HFFc6 (cell line): ENCODE measurements around the gene SREBF1. TPM values are rescaled to one million over a fixed set of nuclear protein-coding genes. Genes with fewer than 3 reads are reported as not detected.

ENCODE experiments used
- DNase-seq: peaks from one replicate; pipeline ENCODE4 v3.0.0-alpha.2; 2018
- H3K27ac Mint-ChIP-seq: 2 replicates; pipeline ENCODE4 v1.8.0; 2020; ENCODE audit warnings: mild to moderate bottlenecking, mixed read lengths
- H3K27me3 Mint-ChIP-seq: 2 replicates; pipeline ENCODE4 v1.8.0; 2021; ENCODE audit warnings: mild to moderate bottlenecking, moderate library complexity, mixed read lengths; ENCODE audit not compliant: insufficient read depth
- H3K36me3 Mint-ChIP-seq: 2 replicates; pipeline ENCODE4 v1.8.0; 2021; ENCODE audit warnings: low read depth, mixed read lengths
- H3K4me1 Mint-ChIP-seq: 2 replicates; pipeline ENCODE4 v1.8.0; 2020; ENCODE audit warnings: low read depth, mixed read lengths
- H3K4me3 Mint-ChIP-seq: 2 replicates; pipeline ENCODE4 v1.8.0; 2020; ENCODE audit warnings: mild to moderate bottlenecking, moderate library complexity, mixed read lengths
- H3K9me3 Mint-ChIP-seq: 2 replicates; pipeline ENCODE4 v1.8.0; 2020; ENCODE audit warnings: mild to moderate bottlenecking, mixed read lengths
- CTCF ChIP-seq: fragments of 200-600 bp; sonication (generic); IDR thresholded peaks from 2 replicates; pipeline ENCODE4 v1.5.0; 2021; ENCODE audit warnings: antibody characterized with exemption, mild to moderate bottlenecking
- total RNA-seq, 6 experiments: library from RNA; stranded (reverse); fragmentation: NEBNext Ultra II Directional; extraction: Animal tissue kit (Norgen Biotek cat#: 25700); gene quantifications; 2 replicates in 1 of 6; 3 replicates in 5 of 6; pipeline ENCODE4 v1.2.3, GENCODE V29; 2021

The SREBF1 gene
- total RNA-seq, 6 experiments from 2014 or later: 34.9 to 51.7 (median 40.5) TPM

DNA sequence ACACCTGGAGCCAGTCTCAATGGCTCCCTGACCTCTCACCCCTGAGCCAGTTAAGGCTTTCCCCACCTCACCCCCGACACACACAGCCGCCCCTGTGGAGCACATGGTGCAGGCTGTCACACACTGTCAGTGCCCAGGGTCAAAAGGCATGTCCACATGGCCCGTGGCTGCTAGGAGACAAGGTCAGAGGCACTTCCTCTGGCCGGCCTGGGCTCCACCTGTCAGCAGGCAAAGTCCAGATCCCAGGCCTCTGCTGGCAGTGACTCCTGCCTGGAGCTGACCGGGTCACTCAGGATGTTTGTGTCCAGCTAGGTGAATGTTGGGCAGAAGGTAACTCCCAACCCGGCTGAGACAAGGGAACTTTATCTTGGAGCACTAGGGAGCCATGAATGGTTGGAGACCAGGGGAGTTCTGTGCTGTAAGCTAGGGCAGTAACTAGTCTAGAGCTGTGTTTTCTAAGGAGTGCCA lies 6.0 kb downstream of the SREBF1 start:
- Mint-ChIP-seq H3K36me3 (peaks cover 3% of the 10 kb centered on the region), H3K4me1 (peaks cover 49% of the 10 kb centered on the region), H3K9me3 (no peaks in the 10 kb centered on the region), H3K27ac (peak overlapping the region; percentile 48; the same call in 1 of the 2 replicates), H3K4me3 (no peak overlapping the region), H3K27me3 (peaks cover 7% of the 10 kb centered on the region)
- DNase-seq: no peak
- TF ChIP-seq CTCF: no peak

- Mint-ChIP-seq H3K27me3 (peaks cover 7% of the 10 kb centered on the region), H3K9me3 (no peaks in the 10 kb centered on the region), H3K4me3 (no peak overlapping the region), H3K27ac (no peak overlapping the region), H3K36me3 (no peaks in the 10 kb centered on the region; the same call in 1 of the 2 replicates), H3K4me1 (peaks cover 49% of the 10 kb centered on the region)
- TF ChIP-seq CTCF: no peak
- no peak for DNase-seq
Observed at GRCh38 chr17:17830269-17830567, 6.6 kb downstream of the SREBF1 start.

DNA sequence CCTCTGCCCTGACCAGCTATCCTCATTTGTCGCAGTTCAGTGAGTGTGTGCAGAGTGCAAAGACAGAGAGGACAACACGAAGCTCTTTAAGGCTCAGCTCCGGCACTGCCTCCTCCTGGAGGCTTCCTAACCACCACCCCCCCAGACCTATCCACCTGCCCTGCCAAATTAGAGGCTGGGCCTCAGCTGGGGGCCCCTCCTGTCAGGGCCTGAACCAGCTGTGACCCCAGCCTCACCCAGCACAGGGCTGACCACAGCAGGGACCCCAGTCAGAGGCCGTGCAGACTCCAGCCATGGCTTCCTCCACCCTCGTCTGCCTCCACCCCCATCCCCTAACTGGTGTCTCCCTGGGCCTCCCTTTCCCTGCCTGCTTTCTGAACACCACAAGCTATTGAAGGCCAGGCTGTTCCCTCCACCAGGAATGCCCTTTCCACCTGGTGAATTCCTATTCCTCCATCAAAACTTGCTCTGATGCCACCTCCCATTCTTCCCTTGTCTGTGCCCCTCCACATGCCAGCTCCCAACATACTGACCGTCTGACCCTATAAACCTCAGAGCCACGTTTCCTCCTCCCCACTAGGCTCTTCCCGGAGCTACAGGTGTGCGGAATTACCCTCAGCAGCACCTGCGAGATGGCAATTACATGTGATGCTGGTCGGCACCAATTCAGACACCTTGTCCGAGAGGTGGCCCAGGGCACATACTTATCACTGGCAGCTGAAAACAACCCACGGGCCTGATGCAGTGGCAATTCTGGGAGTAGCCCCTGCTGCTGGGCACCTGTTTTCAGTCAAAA lies 8.8 kb downstream of the SREBF1 start:
- no peak for DNase-seq
- H3K27me3 Mint-ChIP-seq: no peaks in the 10 kb centered on the region; the same call in 1 of the 2 replicates
- no peaks in the 10 kb centered on the region for H3K36me3 Mint-ChIP-seq
- no peak for TF ChIP-seq CTCF
- H3K9me3 Mint-ChIP-seq: no peaks in the 10 kb centered on the region
- no peak overlapping the region for H3K4me3 Mint-ChIP-seq
- H3K4me1 Mint-ChIP-seq: peaks cover 49% of the 10 kb centered on the region
- H3K27ac Mint-ChIP-seq: no peak overlapping the region

DNA sequence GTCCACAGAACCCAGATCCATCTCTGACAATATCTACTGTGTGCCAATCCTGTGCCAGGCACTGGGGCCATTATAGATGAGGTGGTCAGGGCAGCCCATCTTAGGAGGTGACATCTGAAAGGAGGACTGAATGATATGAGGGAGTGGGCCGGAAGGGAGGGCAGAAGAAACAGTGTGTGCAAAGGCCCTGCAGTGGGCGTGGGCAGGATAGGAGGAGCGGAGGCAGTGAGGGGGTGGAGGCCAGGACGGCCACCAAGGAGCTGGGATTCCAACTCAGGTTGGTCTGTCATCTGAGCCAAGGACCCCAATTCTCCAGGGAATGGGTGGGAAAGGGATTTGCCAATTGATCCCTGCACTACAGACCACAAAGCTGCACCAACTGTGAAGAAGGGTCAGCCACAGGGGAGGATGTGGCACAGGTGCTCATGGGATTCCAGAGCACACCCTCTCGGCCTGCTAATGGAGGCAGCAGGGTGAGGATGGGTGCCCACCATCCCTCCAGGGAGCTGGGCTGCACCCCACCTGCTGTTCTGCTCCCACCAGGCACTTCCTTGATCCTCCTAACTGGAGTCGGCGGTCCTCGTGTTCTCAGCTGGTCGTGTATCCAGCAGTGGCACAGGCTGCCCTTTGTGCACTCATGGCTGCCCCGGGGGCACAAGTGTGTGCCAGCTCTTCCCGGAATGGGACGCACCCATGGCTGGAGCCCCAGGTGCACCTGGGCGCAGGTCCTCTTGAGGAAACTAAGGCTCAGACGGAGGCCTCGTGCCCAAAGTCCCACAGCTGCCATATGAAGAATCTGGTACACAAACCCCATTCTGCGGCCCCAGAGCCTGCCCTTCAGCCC lies 9.6 kb downstream of the SREBF1 start:
- Mint-ChIP-seq H3K36me3 (no peaks in the 10 kb centered on the region), H3K27me3 (no peaks in the 10 kb centered on the region; the same call in 1 of the 2 replicates), H3K4me3 (no peak overlapping the region), H3K27ac (no peak overlapping the region), H3K9me3 (no peaks in the 10 kb centered on the region), H3K4me1 (peaks cover 53% of the 10 kb centered on the region)
- no peak for TF ChIP-seq CTCF
- DNase-seq: no peak

- H3K4me3 Mint-ChIP-seq: no peak overlapping the region
- no peaks in the 10 kb centered on the region for H3K36me3 Mint-ChIP-seq
- peaks cover 52% of the 10 kb centered on the region for H3K4me1 Mint-ChIP-seq
- H3K27ac Mint-ChIP-seq: no peak overlapping the region
- TF ChIP-seq CTCF: no peak
- peaks cover 3% of the 10 kb centered on the region for H3K27me3 Mint-ChIP-seq
- H3K9me3 Mint-ChIP-seq: no peaks in the 10 kb centered on the region
- no peak for DNase-seq
Observed at GRCh38 chr17:17826342-17826713, 10.5 kb downstream of the SREBF1 start.
